Activated CD4-positive, alpha-beta T cell treated with anti-CD3 and anti-CD28 coated beads, Interleukin-2, amount 10 ng/mL, durations not matched to agents 24 days and 14 days (primary cell): Measurements from ENCODE around the gene PIP4K2B. TPM values are rescaled to one million over a fixed set of nuclear protein-coding genes. Genes with fewer than 3 reads are reported as not detected.

Source experiments
- DNase-seq: peaks from one replicate; pipeline ENCODE4 v3.0.0; 2022
- H3K27ac Mint-ChIP-seq: one replicate; pipeline ENCODE4 v1.8.0; 2022; ENCODE audit warnings: mild to moderate bottlenecking, mixed read lengths
- H3K27me3 Mint-ChIP-seq: one replicate; pipeline ENCODE4 v1.8.0; 2022; ENCODE audit warnings: mixed read lengths
- H3K36me3 Mint-ChIP-seq: one replicate; pipeline ENCODE4 v1.8.0; 2022; ENCODE audit warnings: low read depth, mild to moderate bottlenecking, mixed read lengths
- H3K4me1 Mint-ChIP-seq: one replicate; pipeline ENCODE4 v1.8.0; 2021; ENCODE audit warnings: mixed read lengths
- H3K4me3 Mint-ChIP-seq: one replicate; pipeline ENCODE4 v1.8.0; 2022; ENCODE audit warnings: mild to moderate bottlenecking, moderate library complexity, mixed read lengths
- H3K9me3 Mint-ChIP-seq: one replicate; pipeline ENCODE4 v1.8.0; 2021; ENCODE audit warnings: mixed read lengths
- intact Hi-C: fragments of 100-400 bp; cut with micrococcal nuclease; formaldehyde crosslinking; loops from one replicate; pipeline ENCODE4 v1.15.1; 2023
- total RNA-seq: library from RNA; stranded (reverse); gene quantifications from 2 replicates; pipeline ENCODE4 v1.2.3, GENCODE V29; 2022

Gene PIP4K2B
- total RNA-seq, 1 donor from 2014 or later, result 42.8 TPM

- Mint-ChIP-seq H3K27ac (no peak overlapping the region), H3K27me3 (peaks cover 32% of the 10 kb centered on the region), H3K36me3 (no peaks in the 10 kb centered on the region), H3K4me1 (peaks cover 42% of the 10 kb centered on the region), H3K4me3 (peak overlapping the region; percentile 84), H3K9me3 (no peaks in the 10 kb centered on the region)
- intact Hi-C loops, result no loop called here
- DNase-seq, result no peak
These were observed 53.1 kb downstream of the PIP4K2B start for GRCh38 chr17:38746004-38746848.

GRCh38 chr17:38745545-38745944 lies 53.8 kb downstream of the PIP4K2B start:
- Mint-ChIP-seq H3K4me1 (peaks cover 36% of the 10 kb centered on the region), H3K27me3 (peaks cover 26% of the 10 kb centered on the region), H3K4me3 (no peak overlapping the region), H3K36me3 (no peaks in the 10 kb centered on the region), H3K9me3 (no peaks in the 10 kb centered on the region), H3K27ac (no peak overlapping the region)
- no peak for DNase-seq
- intact Hi-C loops, result no loop called here

GRCh38 chr17:38743556-38744171 lies 55.7 kb downstream of the PIP4K2B start:
- Mint-ChIP-seq H3K36me3 (no peaks in the 10 kb centered on the region), H3K27me3 (peaks cover 15% of the 10 kb centered on the region)
- intact Hi-C loops, result no loop called here

GRCh38 chr17:38742411-38743308 lies 56.7 kb downstream of the PIP4K2B start:
- H3K4me1 Mint-ChIP-seq, result peaks cover 25% of the 10 kb centered on the region
- H3K36me3 Mint-ChIP-seq, result no peaks in the 10 kb centered on the region
- H3K27ac Mint-ChIP-seq, result peak overlapping the region; percentile 5
- no peak overlapping the region for H3K4me3 Mint-ChIP-seq
- intact Hi-C loops, result no loop called here
- no peaks in the 10 kb centered on the region for H3K9me3 Mint-ChIP-seq
- DNase-seq, result peak; percentile 72
- peaks cover 12% of the 10 kb centered on the region for H3K27me3 Mint-ChIP-seq

More at GRCh38 chr17:38743556-38744171, 55.7 kb downstream of the PIP4K2B start:
- Mint-ChIP-seq H3K27ac (no peak overlapping the region), H3K4me1 (peaks cover 25% of the 10 kb centered on the region), H3K4me3 (no peak overlapping the region), H3K9me3 (no peaks in the 10 kb centered on the region)
- DNase-seq, result no peak

GRCh38 chr17:38741921-38742410 lies 57.4 kb downstream of the PIP4K2B start:
- Mint-ChIP-seq H3K27me3 (peaks cover 12% of the 10 kb centered on the region), H3K4me3 (no peak overlapping the region), H3K9me3 (no peaks in the 10 kb centered on the region), H3K4me1 (peaks cover 25% of the 10 kb centered on the region), H3K36me3 (no peaks in the 10 kb centered on the region), H3K27ac (no peak overlapping the region)
- DNase-seq, result no peak
- intact Hi-C loops, result no loop called here

GRCh38 chr17:38741461-38741860 lies 57.9 kb downstream of the PIP4K2B start:
- intact Hi-C loops, result no loop called here
- no peak overlapping the region for H3K27ac Mint-ChIP-seq
- no peak for DNase-seq
- peaks cover 20% of the 10 kb centered on the region for H3K4me1 Mint-ChIP-seq
- no peaks in the 10 kb centered on the region for H3K9me3 Mint-ChIP-seq
- no peaks in the 10 kb centered on the region for H3K36me3 Mint-ChIP-seq
- peaks cover 7% of the 10 kb centered on the region for H3K27me3 Mint-ChIP-seq
- H3K4me3 Mint-ChIP-seq, result no peak overlapping the region

GRCh38 chr17:38740806-38741205 lies 58.5 kb downstream of the PIP4K2B start:
- Mint-ChIP-seq H3K4me3 (no peak overlapping the region), H3K4me1 (peaks cover 14% of the 10 kb centered on the region), H3K27me3 (peaks cover under 1% of the 10 kb centered on the region), H3K27ac (no peak overlapping the region), H3K9me3 (no peaks in the 10 kb centered on the region), H3K36me3 (no peaks in the 10 kb centered on the region)
- DNase-seq, result no peak
- intact Hi-C loops, result no loop called here

- H3K4me3 Mint-ChIP-seq, result no peak overlapping the region
- H3K4me1 Mint-ChIP-seq, result peaks cover 19% of the 10 kb centered on the region
- H3K36me3 Mint-ChIP-seq, result no peaks in the 10 kb centered on the region
- DNase-seq, result no peak
- H3K27ac Mint-ChIP-seq, result no peak overlapping the region
- intact Hi-C loops, result no loop called here
- H3K27me3 Mint-ChIP-seq, result no peaks in the 10 kb centered on the region
- H3K9me3 Mint-ChIP-seq, result no peaks in the 10 kb centered on the region
These were observed 59.3 kb downstream of the PIP4K2B start for GRCh38 chr17:38740044-38740443.

GRCh38 chr17:38739305-38739704 lies 60.1 kb downstream of the PIP4K2B start:
- peaks cover 25% of the 10 kb centered on the region for H3K4me1 Mint-ChIP-seq
- no peak for DNase-seq

GRCh38 chr17:38738686-38739085 lies 60.7 kb downstream of the PIP4K2B start:
- intact Hi-C loops, result loop anchor here (10.0 kb wide), 1 partner anchor 184 kb away; no protein-coding TSS in a partner anchor
- Mint-ChIP-seq H3K9me3 (no peaks in the 10 kb centered on the region), H3K27me3 (no peaks in the 10 kb centered on the region), H3K4me3 (no peak overlapping the region), H3K27ac (no peak overlapping the region), H3K4me1 (peaks cover 31% of the 10 kb centered on the region), H3K36me3 (peaks cover 2% of the 10 kb centered on the region)
- DNase-seq, result no peak

More at GRCh38 chr17:38739305-38739704, 60.1 kb downstream of the PIP4K2B start:
- intact Hi-C loops, result loop anchor here (10.0 kb wide), 1 partner anchor 185 kb away; no protein-coding TSS in a partner anchor
- Mint-ChIP-seq H3K36me3 (peaks cover 2% of the 10 kb centered on the region), H3K9me3 (no peaks in the 10 kb centered on the region), H3K4me3 (no peak overlapping the region), H3K27me3 (no peaks in the 10 kb centered on the region), H3K27ac (no peak overlapping the region)

GRCh38 chr17:38738007-38738662 lies 61.2 kb downstream of the PIP4K2B start:
- Mint-ChIP-seq H3K4me3 (no peak overlapping the region), H3K9me3 (no peaks in the 10 kb centered on the region), H3K27me3 (no peaks in the 10 kb centered on the region), H3K4me1 (peaks cover 29% of the 10 kb centered on the region), H3K36me3 (peaks cover 2% of the 10 kb centered on the region), H3K27ac (no peak overlapping the region)
- DNase-seq, result no peak
- intact Hi-C loops, result loop anchor here (10.0 kb wide), 1 partner anchor 183 kb away; no protein-coding TSS in a partner anchor

- Mint-ChIP-seq H3K27ac (peak overlapping the region; percentile 34), H3K4me1 (peaks cover 43% of the 10 kb centered on the region), H3K36me3 (peaks cover 18% of the 10 kb centered on the region), H3K9me3 (no peaks in the 10 kb centered on the region), H3K27me3 (no peaks in the 10 kb centered on the region), H3K4me3 (no peak overlapping the region)
- intact Hi-C loops, result loop anchor here (1.0 to 10.0 kb wide), 2 partner anchors 58 to 181 kb away; no protein-coding TSS in a partner anchor
- peak; percentile 91 for DNase-seq
These were observed 64.0 kb downstream of the PIP4K2B start for GRCh38 chr17:38735161-38735997.
